RPMI8226 (cell line): ENCODE measurements around the gene PHEX.

Experiments used
- DNase-seq: peaks from one replicate; pipeline ENCODE4 v3.0.0-alpha.2; 2015

PHEX gene

DNA sequence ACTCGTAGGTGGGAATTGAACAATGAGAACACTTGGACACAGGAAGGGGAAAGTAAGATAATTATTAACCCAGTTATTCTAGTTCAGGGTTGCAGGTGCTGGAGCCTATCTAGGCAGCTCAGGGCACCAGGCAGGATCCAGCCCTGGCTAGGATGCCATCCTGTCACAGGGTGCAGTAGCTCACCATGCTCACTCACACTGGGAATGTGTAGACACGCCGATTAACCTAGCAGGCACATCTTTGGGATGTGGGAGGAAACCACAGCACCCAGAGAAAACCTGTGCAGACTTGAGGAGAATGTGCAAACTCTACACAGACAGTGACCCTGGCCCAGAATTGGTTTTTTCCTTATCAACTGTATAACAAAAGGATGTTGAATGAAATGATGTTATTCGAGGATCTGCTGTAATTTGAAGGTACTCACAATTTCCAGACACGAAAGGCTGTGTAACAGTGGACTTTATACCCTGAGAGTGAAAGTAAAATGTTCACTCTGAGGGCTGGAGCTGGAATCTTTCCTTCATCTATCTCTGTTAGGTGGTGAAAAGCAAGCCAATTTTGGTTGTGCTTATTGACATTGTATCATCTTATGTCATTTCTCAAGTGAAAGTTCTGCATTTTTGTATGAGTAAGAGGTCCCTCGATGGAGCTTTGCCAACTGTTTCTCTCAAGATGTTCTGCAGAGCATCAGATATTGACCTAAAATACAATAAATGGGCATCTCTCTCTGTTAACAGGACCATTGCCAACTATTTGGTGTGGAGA is 78.8 kb downstream of the PHEX start:
- DNase-seq, result no peak

DNA sequence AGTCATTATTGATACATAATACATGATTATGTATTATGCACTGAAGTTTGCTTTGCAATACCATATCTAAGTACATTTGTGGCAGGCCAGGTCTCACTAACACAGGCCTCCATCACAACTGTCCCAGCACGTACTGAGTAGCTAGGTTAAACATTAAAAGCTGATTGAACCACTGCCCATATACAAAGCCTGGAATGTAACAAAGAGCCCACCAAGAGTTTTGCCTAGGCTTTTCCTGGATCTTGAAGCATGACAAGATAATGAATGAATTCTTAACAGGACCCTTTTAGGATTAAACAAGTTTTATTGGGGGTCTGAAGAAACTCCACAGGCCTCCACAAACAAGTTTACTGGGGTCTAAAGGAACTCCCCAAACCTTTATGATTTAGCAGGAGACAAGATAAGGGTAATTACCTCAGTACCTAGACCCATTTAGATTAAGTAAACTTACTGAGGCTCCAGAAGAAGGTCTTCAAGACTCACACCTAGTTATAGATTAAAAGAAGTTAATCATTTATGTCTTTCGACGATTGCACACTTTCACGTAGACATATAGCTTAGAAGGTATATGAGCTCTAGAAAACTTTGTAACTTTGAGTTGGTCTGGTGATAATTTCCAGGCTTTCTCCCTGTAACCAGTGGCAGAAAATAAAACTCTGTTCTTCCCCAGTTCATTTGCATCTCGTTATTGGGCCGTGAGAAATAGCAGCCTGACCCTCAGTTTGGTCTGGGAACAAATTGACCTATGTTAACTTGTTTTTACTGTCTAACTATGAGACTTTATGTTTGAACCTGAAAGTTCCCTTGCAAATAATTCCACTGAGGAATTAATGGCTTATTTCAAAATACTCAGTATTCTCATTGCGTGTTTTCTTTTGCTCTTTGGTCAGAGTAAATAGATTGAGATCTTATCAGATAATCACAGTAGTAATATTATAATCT is 84.8 kb downstream of the PHEX start:
- DNase-seq, result no peak

DNA sequence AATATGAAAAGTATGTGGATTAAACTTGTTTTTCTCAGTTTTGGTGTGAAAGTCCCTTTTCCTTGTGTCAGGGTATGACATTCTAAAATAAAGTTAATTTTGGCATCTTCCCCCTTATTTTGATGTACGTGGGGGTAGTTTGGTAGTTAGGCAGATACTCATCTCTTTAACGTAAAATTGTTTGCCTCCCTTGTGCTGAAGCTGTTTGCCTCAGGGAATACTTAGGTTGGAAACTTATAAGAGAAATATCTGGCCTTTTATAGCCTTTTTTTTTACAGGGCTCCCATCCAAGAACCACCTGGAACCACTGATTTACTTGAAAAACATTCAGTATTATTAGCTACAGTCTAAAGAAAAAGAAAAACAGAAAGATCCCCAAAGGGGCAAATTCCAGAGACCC is 85.5 kb downstream of the PHEX start:
- DNase-seq, result no peak

DNA sequence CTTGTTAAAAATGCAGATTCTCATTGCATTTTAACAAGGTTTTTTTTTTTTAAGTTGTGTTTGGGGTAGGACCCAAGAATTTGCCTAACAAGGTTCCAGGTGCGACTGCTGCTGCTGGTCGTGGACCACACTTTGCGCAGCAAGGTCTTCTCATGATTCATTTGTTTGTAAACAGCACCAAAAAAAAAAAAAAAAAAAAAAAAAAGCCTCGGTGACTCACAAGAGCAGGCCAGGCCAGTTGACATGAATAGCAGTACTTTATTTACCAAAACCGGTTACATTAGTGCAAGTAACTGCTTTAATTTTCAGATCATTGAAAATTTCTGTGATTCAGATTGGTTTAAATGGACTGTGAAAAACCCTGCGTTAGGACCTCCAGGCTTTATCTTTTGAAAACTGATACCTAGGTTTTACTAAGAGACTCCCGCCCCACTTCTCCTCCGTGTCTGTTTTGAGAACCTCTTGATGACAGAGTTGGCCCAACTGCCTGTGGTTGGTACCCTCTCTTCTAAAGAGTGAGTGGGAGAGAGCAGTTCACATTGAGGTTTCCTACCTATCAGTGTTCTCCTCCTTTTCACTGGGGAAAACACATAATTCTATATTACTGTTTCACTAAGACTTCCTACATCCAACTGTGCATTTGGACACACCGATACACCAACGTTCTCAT is 86.2 kb downstream of the PHEX start:
- no peak for DNase-seq

DNA sequence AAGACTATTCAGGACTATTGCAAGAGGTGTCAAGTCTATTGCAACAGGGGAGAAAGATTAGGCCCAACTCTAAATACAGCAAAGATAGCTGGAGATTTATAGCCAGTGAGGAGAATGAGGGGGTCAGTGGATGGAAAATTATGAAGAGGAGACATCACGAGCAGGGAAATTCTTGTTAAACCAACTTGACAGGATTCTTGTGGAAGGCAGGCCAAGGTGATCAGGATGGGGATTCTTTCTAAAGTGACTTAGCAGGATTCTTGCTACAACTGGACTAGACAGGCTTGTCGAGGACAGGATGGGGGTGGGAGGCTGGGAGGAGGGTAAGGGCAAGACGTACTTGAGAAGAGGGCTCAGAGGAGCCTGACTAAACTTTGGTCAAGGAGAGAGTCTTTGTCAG is 89.0 kb downstream of the PHEX start:
- no peak for DNase-seq

DNA sequence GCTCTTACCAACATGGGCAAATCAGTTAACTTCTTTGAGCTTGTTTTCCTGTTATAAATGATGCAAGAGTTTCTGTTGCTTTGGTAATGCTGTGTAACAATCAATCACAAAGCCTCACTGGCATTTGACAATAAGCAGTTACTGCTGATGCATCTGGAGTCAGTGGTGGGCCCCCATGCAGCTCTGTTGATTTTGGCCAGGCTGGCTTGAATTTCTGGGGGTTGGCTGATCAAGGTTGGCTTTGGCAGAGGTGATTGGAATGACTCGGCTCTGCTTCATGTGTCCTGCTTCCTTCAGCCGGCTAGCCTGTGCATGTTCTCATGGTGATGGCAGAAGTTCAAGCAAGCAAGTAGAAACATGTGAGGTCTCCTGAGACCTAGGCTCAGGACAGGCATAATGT is 90.4 kb downstream of the PHEX start:
- DNase-seq, result no peak

DNA sequence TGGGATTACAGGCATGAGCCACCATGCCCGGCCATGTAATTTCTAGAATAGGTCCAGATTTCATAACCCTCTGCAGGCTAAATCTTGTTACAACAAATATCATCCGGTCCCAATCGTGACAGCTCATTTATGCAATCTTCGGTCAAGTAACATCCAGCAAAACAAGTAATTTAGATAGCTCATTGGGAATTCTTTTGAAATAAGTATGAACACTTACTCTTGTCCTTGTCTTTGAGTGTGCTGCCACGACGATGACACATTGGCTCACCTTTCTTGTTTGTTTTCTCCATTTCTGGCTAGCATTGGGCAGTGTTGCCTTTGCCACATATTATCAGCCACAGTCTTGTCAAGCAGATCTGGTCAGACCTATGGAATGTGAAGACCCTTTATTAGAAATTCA is 92.0 kb downstream of the PHEX start:
- DNase-seq, result no peak

DNA sequence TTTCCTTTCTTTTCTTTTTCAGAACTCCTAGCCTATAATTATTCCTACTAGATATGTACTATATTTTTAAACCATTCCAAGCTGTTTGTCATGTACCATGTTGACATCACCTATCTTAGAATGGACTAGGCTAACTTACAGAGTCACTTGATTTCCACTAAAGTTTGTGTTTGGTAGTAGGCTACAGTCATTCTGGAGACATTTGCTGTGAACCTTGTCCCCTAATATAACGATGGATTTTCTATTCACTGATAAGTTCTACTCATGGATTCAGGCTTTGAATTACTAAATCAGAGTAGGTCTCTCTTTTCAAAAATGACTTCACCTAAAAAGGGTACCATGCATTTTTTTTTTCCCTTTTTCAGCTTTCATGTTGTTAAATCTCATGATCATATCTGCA is 93.4 kb downstream of the PHEX start:
- DNase-seq, result no peak

DNA sequence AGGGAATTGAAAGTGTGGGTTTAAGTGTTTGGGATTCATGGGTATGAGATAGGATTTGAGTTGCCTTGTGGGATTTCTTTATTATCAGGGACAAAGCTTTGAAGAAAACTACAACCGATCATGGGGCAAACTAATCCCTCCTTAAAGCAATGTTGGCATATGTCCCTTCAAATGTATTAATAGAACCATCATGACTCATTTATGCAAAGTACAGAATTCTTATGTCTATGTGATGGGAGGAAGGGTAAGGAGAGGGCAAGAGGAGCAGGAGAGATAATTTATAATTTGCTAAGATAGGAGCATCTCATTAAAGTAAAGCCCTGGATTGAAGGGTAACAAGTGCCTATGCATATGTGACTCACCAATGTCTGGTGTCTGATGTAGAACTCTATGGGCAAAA is 94.2 kb downstream of the PHEX start:
- DNase-seq, result no peak

DNA sequence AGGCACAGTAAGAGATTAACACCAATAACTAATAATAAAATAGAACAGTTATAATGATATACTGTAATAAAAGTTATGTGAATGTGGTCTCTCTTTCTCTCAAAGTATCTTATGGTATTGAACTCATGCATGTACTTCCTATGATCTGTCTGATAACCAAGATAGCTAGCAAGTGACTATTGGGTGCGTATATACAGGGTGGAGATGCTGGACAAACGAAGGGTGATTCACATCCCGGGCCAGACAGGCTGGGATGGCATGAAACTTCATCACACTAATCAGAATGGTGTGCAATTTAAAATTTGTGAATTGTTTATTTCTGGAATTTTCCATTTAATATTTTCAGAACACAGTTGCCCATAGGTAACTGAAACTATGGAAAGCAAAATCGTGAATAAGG is 96.8 kb downstream of the PHEX start:
- DNase-seq, result no peak

DNA sequence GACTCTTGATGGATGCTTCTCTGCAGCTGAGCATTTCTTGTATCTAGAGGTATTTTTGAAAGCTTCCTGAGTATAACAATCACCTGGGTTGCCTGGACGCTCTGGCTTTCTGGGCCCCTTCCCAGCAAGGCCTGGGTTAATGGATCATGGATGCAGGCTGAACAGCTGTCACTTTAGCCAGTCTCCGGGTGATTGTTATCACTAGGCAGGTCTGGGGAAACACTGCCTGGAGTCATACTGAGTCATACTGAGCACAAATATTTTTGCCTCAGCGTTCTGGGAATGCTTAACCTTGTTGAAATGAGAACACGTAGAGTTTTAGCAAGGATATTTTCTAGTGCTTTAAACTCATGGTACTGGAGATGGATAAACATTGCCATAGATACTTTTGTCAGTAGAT is 102.6 kb downstream of the PHEX start:
- no peak for DNase-seq

DNA sequence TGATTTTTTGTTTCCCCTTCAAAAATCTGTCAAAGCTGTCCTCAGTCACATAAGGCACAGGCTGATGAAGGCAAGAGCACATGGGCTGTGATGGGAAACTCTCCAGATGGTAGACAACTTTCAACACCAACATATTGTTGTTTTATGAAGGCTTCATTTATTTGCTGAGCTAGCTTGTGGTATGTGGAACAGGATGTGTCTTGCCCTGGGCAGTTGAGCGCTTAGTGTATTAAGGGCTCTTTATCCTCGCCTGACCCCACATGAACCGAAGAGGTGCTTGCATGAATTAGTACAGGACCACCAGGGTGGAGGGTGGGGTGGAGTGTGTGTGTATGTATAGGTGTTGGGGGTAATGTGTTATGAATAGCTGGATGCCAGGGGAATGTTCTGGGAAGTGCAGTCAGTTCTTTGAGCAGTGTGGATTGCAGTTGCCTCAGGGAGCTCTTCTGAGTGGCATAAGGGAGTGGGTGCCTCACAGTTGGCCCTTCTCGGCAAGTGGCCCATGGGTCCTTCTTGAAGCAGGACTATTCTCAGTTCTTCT is 103.1 kb downstream of the PHEX start:
- peak; percentile 19 for DNase-seq

DNA sequence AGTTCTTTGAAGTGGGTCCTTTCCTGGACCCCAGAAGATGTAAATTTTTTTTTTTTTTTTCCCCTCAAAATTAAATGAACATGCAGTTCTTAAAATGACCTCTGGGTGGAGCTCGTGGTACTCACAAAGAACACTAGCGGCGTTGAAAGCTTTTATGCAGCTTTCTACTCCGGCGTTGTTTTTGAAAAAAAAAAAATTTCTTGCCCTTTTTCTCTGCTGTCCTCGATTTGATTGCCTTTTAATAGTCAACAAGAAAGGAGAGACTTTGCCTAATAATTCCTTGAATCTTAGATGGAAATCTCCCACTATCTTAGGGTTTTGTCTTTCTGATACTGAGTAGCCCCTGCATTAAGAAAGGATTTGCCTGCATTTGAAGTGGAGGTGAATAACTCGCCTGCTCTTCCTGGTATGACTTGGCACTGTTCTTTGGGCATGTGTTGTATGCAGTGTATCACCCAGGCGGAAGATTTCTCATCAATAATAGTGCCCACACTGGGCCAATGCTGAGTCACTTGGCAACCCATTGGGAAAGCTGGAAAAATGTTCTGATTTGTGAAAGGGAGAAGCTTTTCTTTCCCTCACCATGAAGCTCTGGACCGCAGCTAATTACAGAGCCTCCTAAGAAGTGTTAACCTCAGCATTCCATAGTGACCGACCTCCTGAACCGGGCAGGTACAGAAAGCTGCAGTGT is 104.0 kb downstream of the PHEX start:
- peak; percentile 40 for DNase-seq

DNA sequence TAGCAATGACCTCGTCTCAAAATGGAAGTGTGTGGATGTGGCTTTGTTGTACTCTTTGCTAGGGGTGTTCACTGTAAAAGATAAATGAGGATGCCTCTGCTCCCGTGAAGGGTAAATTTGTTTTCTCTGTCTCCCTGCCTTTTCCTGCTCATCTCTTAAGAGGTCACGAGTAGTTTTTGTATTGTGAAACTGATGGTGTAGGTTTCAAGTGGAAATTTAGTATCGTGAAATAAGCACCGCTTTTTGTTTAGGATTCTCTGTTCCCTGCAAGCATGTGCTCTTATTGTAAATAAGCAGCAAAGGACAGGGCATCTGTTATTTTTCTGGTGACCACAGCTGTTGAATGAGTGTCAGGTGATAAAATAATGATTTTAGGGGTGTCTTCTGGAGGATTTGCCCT is 104.6 kb downstream of the PHEX start:
- no peak for DNase-seq

DNA sequence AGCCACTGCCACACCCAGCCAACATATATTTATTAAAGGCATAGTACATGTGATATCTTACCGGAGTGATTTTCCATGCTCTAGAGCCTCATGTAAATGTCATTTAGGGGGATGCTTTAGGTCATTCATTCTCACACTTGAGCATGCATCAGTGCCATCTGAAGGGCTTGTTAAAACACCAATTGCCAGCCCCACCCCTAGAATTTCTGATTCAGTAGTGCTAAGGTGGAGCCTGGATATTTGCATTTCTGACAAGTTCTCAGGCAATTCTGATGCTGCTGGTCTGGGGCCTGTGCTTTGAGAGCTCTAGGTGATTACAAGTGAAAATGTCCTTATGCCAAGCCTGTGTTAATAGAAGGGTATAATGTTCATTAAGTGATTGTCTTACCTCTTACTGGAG is 107.7 kb downstream of the PHEX start:
- no peak for DNase-seq

DNA sequence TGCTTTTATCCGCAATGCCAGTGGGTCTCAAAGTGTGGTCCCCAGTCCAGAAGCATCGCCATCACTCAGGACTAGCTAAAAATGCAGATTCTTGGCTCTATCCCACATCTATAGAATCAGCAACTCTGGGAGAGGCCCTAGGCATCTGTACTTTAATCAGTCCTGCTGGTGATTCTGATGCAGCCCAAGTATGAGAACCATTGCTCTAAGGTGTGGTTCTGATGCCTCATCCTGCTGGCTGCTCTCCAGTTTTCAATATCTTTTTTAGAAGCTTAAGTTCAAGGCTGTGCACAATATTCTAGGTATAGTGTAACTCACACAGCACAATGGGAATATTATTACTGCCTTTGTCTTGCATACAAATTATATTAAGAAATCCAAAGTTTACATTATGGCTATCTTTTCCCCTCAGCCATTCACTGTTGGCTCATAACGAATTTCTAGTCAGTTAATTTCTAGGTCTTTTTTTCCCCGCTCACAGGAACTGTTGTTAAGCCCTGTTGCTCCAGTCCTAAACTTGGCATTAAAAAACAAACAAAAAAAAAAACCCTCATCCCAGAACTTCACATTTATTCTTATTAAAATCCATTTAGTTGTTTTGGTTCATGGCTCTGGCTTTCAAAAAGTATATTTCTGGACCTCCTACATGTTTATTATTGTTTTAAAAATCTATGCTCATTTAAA is 109.1 kb downstream of the PHEX start:
- no peak for DNase-seq

DNA sequence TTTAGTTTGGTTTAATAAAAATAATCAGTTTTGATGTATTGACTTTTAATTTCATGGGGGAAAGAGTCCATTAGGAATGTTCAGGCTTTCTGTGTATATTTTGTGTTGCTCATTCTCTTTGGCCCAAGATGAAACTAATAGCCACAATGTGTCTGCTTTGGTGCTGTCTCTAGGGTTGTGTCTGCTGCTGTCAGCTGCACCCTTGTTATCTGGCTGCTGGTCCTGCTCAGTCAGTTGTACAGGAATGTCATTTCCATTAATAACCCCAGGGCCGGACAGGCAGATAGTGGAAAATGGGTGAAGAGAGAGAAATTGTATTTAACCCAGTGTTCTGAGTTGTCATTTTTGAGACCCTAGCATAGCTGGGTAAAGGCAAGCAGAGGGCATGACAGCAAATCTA is 115.1 kb downstream of the PHEX start:
- no peak for DNase-seq

DNA sequence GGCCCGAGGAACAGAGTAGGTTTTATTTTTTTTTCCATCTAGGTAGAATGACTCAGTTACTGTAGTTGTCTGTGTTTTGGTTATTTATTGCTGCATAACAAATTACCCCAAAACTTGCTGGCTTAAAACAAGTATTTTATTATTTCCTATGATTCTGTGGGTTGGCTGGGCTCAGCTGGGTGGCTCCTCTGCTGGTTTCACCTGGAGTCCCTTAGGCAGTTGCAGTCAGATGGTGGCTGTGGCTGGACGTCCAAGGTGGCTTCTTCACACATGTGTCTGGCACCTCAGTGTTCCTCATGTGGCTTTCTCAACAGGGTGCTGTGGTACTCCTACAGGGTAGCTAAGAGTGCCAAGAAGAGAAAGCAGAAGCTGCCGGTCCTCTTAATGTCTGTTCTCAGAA is 115.8 kb downstream of the PHEX start:
- DNase-seq, result no peak

DNA sequence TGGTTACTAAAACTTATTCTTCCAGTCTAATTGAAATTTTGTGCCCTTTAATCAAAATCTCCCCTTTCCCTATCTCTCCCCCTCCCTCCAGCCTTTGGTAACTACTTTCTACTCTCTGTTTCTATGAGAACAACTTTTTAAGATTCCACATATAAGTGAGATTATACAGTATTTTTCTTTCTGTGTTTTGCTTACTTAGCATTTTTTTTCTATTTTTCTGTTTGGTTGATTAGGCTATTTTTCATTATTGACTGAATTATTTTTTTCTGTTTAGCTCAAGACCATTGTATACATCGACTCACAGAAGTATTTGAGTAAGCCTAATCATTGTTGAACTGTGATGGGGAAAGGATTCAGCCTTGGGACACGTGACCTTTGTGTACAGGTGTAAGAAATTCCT is 116.4 kb downstream of the PHEX start:
- DNase-seq, result no peak

DNA sequence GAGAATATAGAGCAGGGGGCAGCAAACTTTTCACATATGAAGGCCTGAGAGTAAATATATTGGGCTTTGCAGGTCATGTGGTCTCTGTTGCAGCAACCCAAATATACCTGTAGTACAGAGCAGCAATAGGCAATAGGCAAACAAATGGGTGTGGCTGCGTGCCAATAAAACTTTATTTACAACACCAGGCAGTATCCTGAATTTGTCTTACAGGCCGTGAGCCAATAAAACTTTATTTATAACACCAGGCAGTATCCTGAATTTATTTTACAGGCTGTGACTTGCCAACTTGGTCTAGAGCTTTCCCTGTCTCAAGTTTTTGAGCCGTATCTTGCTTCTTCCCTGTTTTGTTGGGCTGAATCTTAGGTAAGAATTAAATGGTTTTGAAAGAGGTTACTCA is 118.2 kb downstream of the PHEX start:
- DNase-seq, result no peak

DNA sequence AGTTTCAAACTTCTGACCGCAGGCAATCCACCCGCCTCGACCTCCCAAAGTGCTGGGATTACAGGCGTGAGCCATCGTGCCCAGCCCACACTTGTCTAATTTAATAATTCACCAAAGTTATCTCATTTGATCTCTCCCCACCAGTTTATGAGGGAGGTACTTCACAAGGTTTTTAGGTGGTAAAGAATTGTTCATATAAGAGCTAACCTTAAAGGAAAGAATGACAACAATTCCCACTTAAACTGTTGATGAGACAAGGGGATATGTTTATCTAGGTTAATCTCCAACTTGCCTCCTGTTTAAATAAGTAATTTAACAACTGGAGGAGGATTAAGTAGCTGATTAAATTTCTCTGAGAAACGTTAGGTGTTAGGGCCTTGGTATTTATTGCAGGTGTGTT is 123.0 kb downstream of the PHEX start:
- DNase-seq, result no peak

DNA sequence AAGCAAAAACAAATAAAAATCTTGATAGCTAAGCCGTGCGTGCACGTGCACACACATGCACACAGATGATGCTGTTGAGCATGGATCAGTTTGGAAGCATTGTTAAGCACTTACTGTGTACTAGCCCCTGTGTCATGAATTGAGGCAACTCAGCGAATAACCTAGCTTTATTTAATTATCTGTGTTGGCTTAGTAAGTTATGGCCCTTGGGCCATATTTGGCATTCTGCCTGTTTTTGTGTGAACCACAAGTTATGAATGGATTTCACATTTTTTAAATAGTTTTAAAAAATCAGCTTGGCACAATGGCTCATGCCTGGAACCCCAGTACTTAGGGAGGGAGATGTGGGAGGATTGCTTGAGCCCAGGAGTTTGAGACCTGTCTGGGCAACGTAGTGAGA is 126.9 kb downstream of the PHEX start:
- DNase-seq, result no peak
